K562 (cell line): Measurements from ENCODE around the gene OR7A17. TPM values are rescaled to one million over a fixed set of nuclear protein-coding genes. Genes with fewer than 3 reads are reported as not detected.

ENCODE experiments used
- ATAC-seq: fragments of 200-7000 bp; cut with Tn5 transposase; 3 replicates; pipeline ENCODE4 v1.9.1; 2020; ENCODE audit warnings: moderate library complexity
- BruUV-seq: library from RNA; stranded (reverse); fragments of 400-500 nt; replicated peaks from 2 replicates; lab custom pipeline; 2021; lab: Mats Ljungman, UMichigan
- CTCF ChIA-PET: fragments of 300-600 bp; formaldehyde crosslinking; extraction: SDS; loops from one replicate; lab custom pipeline; 2021; ENCODE audit warnings: low intra/inter-chr PET ratio; lab: Yijun Ruan, JAX
- POLR2A ChIA-PET: fragments of 300-600, 350-650 bp; sonication (Branson Sonifier 250); formaldehyde crosslinking; extraction: SDS; loops from one replicate; lab custom pipeline; 2021; ENCODE audit warnings: antibody characterized with exemption, inconsistent platforms; lab: Yijun Ruan, JAX
- DNase-seq, 4 experiments: peaks; one replicate each; pipeline versions ENCODE4 v3.0.0 to v3.0.0-alpha.2; 2011 to 2018; ENCODE audit warnings: low spot score in 3 of 4, mixed read lengths in 3 of 4; ENCODE audit errors: extremely low read depth in 1 of 4
- FAIRE-seq: peaks from 2 replicates; lab custom pipeline; 2011; peaks lifted over from hg19 to GRCh38; lab: Jason Lieb, UNC
- H2AFZ ChIP-seq: 2 replicates; pipeline ENCODE4 v1.6.0; 2011; ENCODE audit warnings: low read depth, low read length, control low read depth, inconsistent platforms
- H3K27ac ChIP-seq: fragments of 200-600 bp; 3 replicates; pipeline ENCODE4 v1.8.0; 2011; ENCODE audit warnings: low read depth, mild to moderate bottlenecking, control low read depth, inconsistent platforms, low read length, moderate library complexity, mixed read lengths; ENCODE audit errors: extremely low read depth
- H3K27me3 ChIP-seq, 2 experiments: fragments of 300-600 bp in 1 of 2; 2 replicates in 1 of 2; 3 replicates in 1 of 2; pipeline versions ENCODE4 v1.6.0 to v1.8.0; 2011; ENCODE audit warnings: inconsistent platforms in 2 of 2, low read length in 2 of 2, mild to moderate bottlenecking in 1 of 2, mixed read lengths in 1 of 2, moderate library complexity in 1 of 2; ENCODE audit not compliant: control insufficient read depth in 2 of 2, insufficient read depth in 2 of 2
- H3K36me3 ChIP-seq: fragments of 300-600 bp; 3 replicates; pipeline ENCODE4 v1.8.0; 2011; ENCODE audit warnings: mild to moderate bottlenecking, low read length, inconsistent platforms; ENCODE audit not compliant: control insufficient read depth, insufficient read depth
- H3K4me1 ChIP-seq, 2 experiments: fragments of 200-600 bp in 1 of 2; replicated peaks in 1 of 2; 2 replicates in 1 of 2; 3 replicates in 1 of 2; pipeline versions ENCODE4 v1.5.1 to v1.8.0; 2011; ENCODE audit warnings: inconsistent platforms in 2 of 2, low read length in 2 of 2, mild to moderate bottlenecking in 1 of 2, mixed read lengths in 1 of 2, moderate library complexity in 1 of 2; ENCODE audit not compliant: control insufficient read depth in 2 of 2, insufficient read depth in 2 of 2
- H3K4me2 ChIP-seq: 2 replicates; pipeline ENCODE4 v1.6.1; 2011; ENCODE audit warnings: low read length, control low read depth, inconsistent platforms, mixed read lengths; ENCODE audit not compliant: insufficient read depth
- H3K4me3 ChIP-seq: fragments of 200-600 bp; sonication (generic), shearing (Covaris generic); 2 replicates; pipeline ENCODE4 v1.5.1; 2016; ENCODE audit warnings: control low read depth, inconsistent platforms
- H3K79me2 ChIP-seq: fragments of 200-600 bp; 3 replicates; pipeline ENCODE4 v1.8.0; 2011; ENCODE audit warnings: low read length, inconsistent platforms; ENCODE audit not compliant: control insufficient read depth, insufficient read depth
- H3K9ac ChIP-seq, 2 experiments: 2 replicates each; pipeline versions ENCODE4 v1.6.0 to v1.6.1; 2011; ENCODE audit warnings: low read depth in 2 of 2, low read length in 2 of 2, control low read depth in 1 of 2, inconsistent platforms in 1 of 2, mild to moderate bottlenecking in 1 of 2, mixed read lengths in 1 of 2; ENCODE audit not compliant: insufficient read depth in 1 of 2
- H3K9me1 ChIP-seq: one replicate; pipeline ENCODE4 v1.6.0; 2011; ENCODE audit warnings: inconsistent platforms, mild to moderate bottlenecking, low read length, moderate library complexity; ENCODE audit not compliant: control insufficient read depth, insufficient read depth
- H3K9me3 ChIP-seq: replicated peaks from 2 replicates; pipeline ENCODE4 v1.5.1; 2011; ENCODE audit warnings: low read depth, low read length, inconsistent platforms; ENCODE audit not compliant: control insufficient read depth, insufficient read depth
- H4K20me1 ChIP-seq: replicated peaks from 2 replicates; pipeline ENCODE4 v1.6.1; 2011; ENCODE audit warnings: low read length, inconsistent platforms, mixed read lengths; ENCODE audit not compliant: control insufficient read depth, insufficient read depth
- EHMT2 ChIP-seq: fragments of 450-650 bp; IDR thresholded peaks from 2 replicates; pipeline ENCODE4 v1.6.1; 2018; ENCODE audit warnings: antibody characterized with exemption
- ELF2 ChIP-seq: fragments of 250-450 bp; sonication (Bioruptor Pico); IDR thresholded peaks from 2 replicates; pipeline ENCODE4 v1.5.0; 2021; ENCODE audit warnings: mild to moderate bottlenecking
- ETS2 ChIP-seq: IDR thresholded peaks from 2 replicates; pipeline ENCODE4 v1.6.1; 2016; ENCODE audit warnings: borderline replicate concordance, missing genetic modification characterization, mild to moderate bottlenecking, moderate library complexity, missing compliant biosample characterization; ENCODE audit not compliant: poor library complexity, severe bottlenecking
- HMG20A ChIP-seq: fragments of 450-650 bp; formaldehyde crosslinking; conservative IDR thresholded peaks from 2 replicates; pipeline ENCODE4 v1.4.0; 2020; ENCODE audit warnings: mild to moderate bottlenecking, mixed read lengths
- PCBP1 ChIP-seq: fragments of 200-400 bp; formaldehyde crosslinking; IDR thresholded peaks from 2 replicates; pipeline ENCODE4 v1.6.1; 2018; ENCODE audit warnings: mild to moderate bottlenecking, low read depth, low read length; ENCODE audit not compliant: poor library complexity, severe bottlenecking
- RBM14 ChIP-seq: fragments of 200-400 bp; formaldehyde crosslinking; IDR thresholded peaks from 2 replicates; pipeline ENCODE4 v1.6.1; 2018; ENCODE audit warnings: low read depth, mild to moderate bottlenecking, low read length, moderate library complexity, borderline replicate concordance; ENCODE audit not compliant: insufficient read depth
- ZNF239 ChIP-seq: fragments of 250-450 bp; sonication (Bioruptor Pico); IDR thresholded peaks from 2 replicates; pipeline ENCODE4 v1.4.0; 2020; ENCODE audit warnings: mild to moderate bottlenecking
- ZNF41 ChIP-seq: fragments of 250-450 bp; sonication (Bioruptor Pico); conservative IDR thresholded peaks from 2 replicates; pipeline ENCODE4 v1.4.0; 2020; ENCODE audit warnings: mild to moderate bottlenecking
- WGBS: fragments of 100-300 bp; shearing (Covaris generic); methylation state at CpG from one replicate; pipeline ENCODE4 v1.1.6; 2016; ENCODE audit warnings: low coverage, mixed read lengths; ENCODE audit not compliant: insufficient coverage; ENCODE audit errors: missing lambda C conversion rate; 5-methylcytosine and 5-hydroxymethylcytosine counted together
- in situ Hi-C: fragments of 300-500 bp; cut with MboI; formaldehyde crosslinking; loops from 4 replicates; pipeline ENCODE4 v1.15.0; 2018; ENCODE audit warnings: inconsistent platforms, mixed read lengths
- intact Hi-C: fragments of 100-400 bp; cut with micrococcal nuclease; formaldehyde crosslinking; loops from 2 replicates; pipeline ENCODE4 v1.14.2; 2022
- polyA plus RNA-seq, 8 experiments: library from polyadenylated mRNA; depleted of rRNA in 4 of 8; stranded (reverse) in 5 of 8; unstranded in 3 of 8; fragments of >200 nt; fragmentation: Nextera tagmentation in 2 of 8; fragmentation: Illumina TruSeq in 1 of 8; extraction: Ambion mirVana in 2 of 8; extraction: Trizol in 1 of 8; gene quantifications; 2 replicates each; pipeline versions ENCODE4 v1.2.1 to v1.2.3, GENCODE V29; 2011 to 2014; ENCODE audit warnings: inconsistent platforms in 1 of 8, missing spikeins in 1 of 8
- total RNA-seq, 7 experiments: library from RNA; depleted of rRNA in 6 of 7; stranded (reverse); fragments of >200 nt in 6 of 7; fragmentation: Illumina TruSeq in 2 of 7; extraction: Trizol in 2 of 7; gene quantifications; 2 replicates each; pipeline versions ENCODE4 v1.2.1 to v1.2.3, GENCODE V29; 2011 to 2021; ENCODE audit warnings: low replicate concordance in 1 of 7
- TF ChIP-seq, protein P1 (sequence below), 3 experiments: IDR thresholded peaks in 2 of 3; conservative IDR thresholded peaks in 1 of 3; 2 replicates each; pipeline ENCODE4 v1.5.1; 2011 to 2012; ENCODE audit warnings: low read length in 3 of 3, mild to moderate bottlenecking in 3 of 3, control low read depth in 2 of 3, improper control_type of control experiment in 1 of 3, inconsistent platforms in 1 of 3, low read depth in 1 of 3, mixed read lengths in 1 of 3, moderate library complexity in 1 of 3; ENCODE audit not compliant: insufficient read depth in 2 of 3
- TF ChIP-seq, protein P2 (sequence below), 2 experiments: fragments of 450-650 bp; formaldehyde crosslinking in 1 of 2; IDR thresholded peaks; 2 replicates each; pipeline versions ENCODE4 v1.4.0 to v1.6.1; 2014 to 2020; ENCODE audit warnings: mild to moderate bottlenecking in 2 of 2, borderline replicate concordance in 1 of 2, low read depth in 1 of 2
- TF ChIP-seq, protein P3 (sequence below): IDR thresholded peaks from 2 replicates; pipeline ENCODE4 v1.6.1; 2011; ENCODE audit not compliant: insufficient read length; ENCODE audit errors: extremely low read depth

The OR7A17 gene
- total and polyA plus RNA-seq, 9 of the 15 experiments (the other 6 are each of a cell fraction or from before 2014, with no cell fraction given) = not detected

DNA sequence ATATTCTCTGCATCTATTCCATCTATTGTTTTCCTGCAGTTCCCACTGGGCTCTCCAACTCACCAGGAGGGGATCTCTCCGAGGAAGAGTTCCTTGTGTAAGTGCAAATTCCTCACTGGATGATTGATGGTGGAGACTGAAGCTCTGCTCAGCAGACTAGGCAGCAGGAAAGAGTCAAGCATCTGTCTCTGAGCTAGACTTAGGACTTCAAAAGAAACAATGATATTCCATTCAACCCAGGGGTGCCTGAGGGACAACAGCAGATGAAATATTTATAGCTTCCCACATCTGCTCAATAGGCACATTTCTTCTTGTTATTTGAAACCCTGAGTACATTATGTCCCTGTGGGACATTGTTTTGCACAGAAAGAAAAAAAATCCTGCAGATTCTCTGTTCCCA, 50.9 kb downstream of the OR7A17 start, which contains the start of the genes OR7A5 and OR7C1:
Gene OR7A5 (minus strand): TSS at position 175 of the 400 bp plus-strand sequence. CDS start 6,944 bp downstream, outside the sequence.
Gene OR7C1 (minus strand): TSS at position 175 of the 400 bp plus-strand sequence. CDS start 35,049 bp downstream, outside the sequence.
- no peak for DNase-seq
- no peaks in the 10 kb centered on the region for H3K36me3 ChIP-seq
- no peak within 1 kb of the TSS for H3K4me3 ChIP-seq
- H3K27me3 ChIP-seq = peaks cover 9 to 10% of the 10 kb centered on the region in 2 experiments; a peak in 4 of 5 replicates
- POLR2A ChIA-PET = interaction anchor here (0.8 kb wide), 2 partner anchors 9 to 324 kb away, joined by 3 read pairs; no protein-coding TSS in a partner anchor
- H4K20me1 ChIP-seq = no peaks in the 10 kb centered on the region
- H3K27ac ChIP-seq = no peak within 1 kb of the TSS
- intact Hi-C loops (no loop called here), in situ Hi-C loops (no loop called here)
- H2AFZ ChIP-seq = no peak within 1 kb of the TSS
- FAIRE-seq = no peak
- no peak within 1 kb of the TSS for H3K4me2 ChIP-seq
- no peaks in the 10 kb centered on the region for H3K79me2 ChIP-seq
- H3K4me1 ChIP-seq = peaks cover 0 to 3% of the 10 kb centered on the region in 2 experiments; a peak in 3 of 5 replicates
- 0% methylated on average over 1 of the region's 1 CpG for WGBS
- no peak within 1 kb of the TSS for H3K9ac ChIP-seq
- H3K9me3 ChIP-seq = no peaks in the 10 kb centered on the region; the same call in 1 of the 2 replicates
- H3K9me1 ChIP-seq = no peaks in the 10 kb centered on the region
- CTCF ChIA-PET = no interaction called here
- BruUV-seq = no TSS peak
- no peak for ATAC-seq
- no peak for TF ChIP-seq ELF2 (CRISPR knock-in tag)
- TF ChIP-seq ZNF41 (CRISPR knock-in tag) = no peak
- TF ChIP-seq RBM14 = no peak
- no peak for TF ChIP-seq ETS2 (tag)
- TF ChIP-seq, protein P1, sequence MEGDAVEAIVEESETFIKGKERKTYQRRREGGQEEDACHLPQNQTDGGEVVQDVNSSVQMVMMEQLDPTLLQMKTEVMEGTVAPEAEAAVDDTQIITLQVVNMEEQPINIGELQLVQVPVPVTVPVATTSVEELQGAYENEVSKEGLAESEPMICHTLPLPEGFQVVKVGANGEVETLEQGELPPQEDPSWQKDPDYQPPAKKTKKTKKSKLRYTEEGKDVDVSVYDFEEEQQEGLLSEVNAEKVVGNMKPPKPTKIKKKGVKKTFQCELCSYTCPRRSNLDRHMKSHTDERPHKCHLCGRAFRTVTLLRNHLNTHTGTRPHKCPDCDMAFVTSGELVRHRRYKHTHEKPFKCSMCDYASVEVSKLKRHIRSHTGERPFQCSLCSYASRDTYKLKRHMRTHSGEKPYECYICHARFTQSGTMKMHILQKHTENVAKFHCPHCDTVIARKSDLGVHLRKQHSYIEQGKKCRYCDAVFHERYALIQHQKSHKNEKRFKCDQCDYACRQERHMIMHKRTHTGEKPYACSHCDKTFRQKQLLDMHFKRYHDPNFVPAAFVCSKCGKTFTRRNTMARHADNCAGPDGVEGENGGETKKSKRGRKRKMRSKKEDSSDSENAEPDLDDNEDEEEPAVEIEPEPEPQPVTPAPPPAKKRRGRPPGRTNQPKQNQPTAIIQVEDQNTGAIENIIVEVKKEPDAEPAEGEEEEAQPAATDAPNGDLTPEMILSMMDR (IDR thresholded peaks at IDR 0.05 in 2 of 3, conservative IDR thresholded peaks at IDR 0.05 in 1 of 3; ENCODE audit: insufficient read depth in 2 of 3, low read depth in 1 of 3, low read length in 3 of 3) = no peak
- no peak for TF ChIP-seq ZNF239 (CRISPR knock-in tag)
- TF ChIP-seq, protein P2, sequence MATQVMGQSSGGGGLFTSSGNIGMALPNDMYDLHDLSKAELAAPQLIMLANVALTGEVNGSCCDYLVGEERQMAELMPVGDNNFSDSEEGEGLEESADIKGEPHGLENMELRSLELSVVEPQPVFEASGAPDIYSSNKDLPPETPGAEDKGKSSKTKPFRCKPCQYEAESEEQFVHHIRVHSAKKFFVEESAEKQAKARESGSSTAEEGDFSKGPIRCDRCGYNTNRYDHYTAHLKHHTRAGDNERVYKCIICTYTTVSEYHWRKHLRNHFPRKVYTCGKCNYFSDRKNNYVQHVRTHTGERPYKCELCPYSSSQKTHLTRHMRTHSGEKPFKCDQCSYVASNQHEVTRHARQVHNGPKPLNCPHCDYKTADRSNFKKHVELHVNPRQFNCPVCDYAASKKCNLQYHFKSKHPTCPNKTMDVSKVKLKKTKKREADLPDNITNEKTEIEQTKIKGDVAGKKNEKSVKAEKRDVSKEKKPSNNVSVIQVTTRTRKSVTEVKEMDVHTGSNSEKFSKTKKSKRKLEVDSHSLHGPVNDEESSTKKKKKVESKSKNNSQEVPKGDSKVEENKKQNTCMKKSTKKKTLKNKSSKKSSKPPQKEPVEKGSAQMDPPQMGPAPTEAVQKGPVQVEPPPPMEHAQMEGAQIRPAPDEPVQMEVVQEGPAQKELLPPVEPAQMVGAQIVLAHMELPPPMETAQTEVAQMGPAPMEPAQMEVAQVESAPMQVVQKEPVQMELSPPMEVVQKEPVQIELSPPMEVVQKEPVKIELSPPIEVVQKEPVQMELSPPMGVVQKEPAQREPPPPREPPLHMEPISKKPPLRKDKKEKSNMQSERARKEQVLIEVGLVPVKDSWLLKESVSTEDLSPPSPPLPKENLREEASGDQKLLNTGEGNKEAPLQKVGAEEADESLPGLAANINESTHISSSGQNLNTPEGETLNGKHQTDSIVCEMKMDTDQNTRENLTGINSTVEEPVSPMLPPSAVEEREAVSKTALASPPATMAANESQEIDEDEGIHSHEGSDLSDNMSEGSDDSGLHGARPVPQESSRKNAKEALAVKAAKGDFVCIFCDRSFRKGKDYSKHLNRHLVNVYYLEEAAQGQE (IDR thresholded peaks at IDR 0.05; ENCODE audit: borderline replicate concordance) = no peak
- TF ChIP-seq, protein P2 (CRISPR knock-in tag; IDR thresholded peaks at IDR 0.05; ENCODE audit: low read depth) = no peak
- TF ChIP-seq PCBP1 = no peak
- TF ChIP-seq HMG20A (CRISPR knock-in tag) = no peak
- no peak for TF ChIP-seq EHMT2
- TF ChIP-seq, protein P3, sequence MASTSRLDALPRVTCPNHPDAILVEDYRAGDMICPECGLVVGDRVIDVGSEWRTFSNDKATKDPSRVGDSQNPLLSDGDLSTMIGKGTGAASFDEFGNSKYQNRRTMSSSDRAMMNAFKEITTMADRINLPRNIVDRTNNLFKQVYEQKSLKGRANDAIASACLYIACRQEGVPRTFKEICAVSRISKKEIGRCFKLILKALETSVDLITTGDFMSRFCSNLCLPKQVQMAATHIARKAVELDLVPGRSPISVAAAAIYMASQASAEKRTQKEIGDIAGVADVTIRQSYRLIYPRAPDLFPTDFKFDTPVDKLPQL = no peak
